B cell (primary cell): Measurements from ENCODE around the gene ATP5F1E. TPM values are rescaled to one million over a fixed set of nuclear protein-coding genes. Genes with fewer than 3 reads are reported as not detected.

Experiments
- ATAC-seq: fragments of 200-7000 bp; cut with Tn5 transposase; one replicate; pipeline ENCODE4 v1.10.0; 2021; ENCODE audit warnings: low read depth, mild to moderate bottlenecking, moderate number of reproducible peaks, moderate library complexity
- CTCF ChIA-PET: fragments of 350-600 bp; sonication (Branson Sonifier 250); formaldehyde crosslinking; loops from one replicate; lab custom pipeline; 2021; ENCODE audit warnings: antibody characterized with exemption, inconsistent platforms; lab: Charles Lee
- POLR2A ChIA-PET: fragments of 350-600 bp; sonication (Branson Sonifier 250); formaldehyde crosslinking; loops from one replicate; lab custom pipeline; 2021; ENCODE audit warnings: antibody characterized with exemption; lab: Charles Lee
- DNase-seq: peaks from one replicate; pipeline ENCODE4 v3.0.0; 2013
- H2AFZ ChIP-seq: 2 replicates; pipeline ENCODE4 v1.6.1; 2012; ENCODE audit warnings: mild to moderate bottlenecking, low read depth, low read length; ENCODE audit not compliant: insufficient read depth, poor library complexity, severe bottlenecking
- H3K27ac ChIP-seq, 2 donors: 1 replicate in 1 of 2; 2 replicates in 1 of 2; pipeline ENCODE4 v1.5.1; 2012 to 2013; ENCODE audit warnings: low read length in 2 of 2, mild to moderate bottlenecking in 2 of 2, moderate library complexity in 1 of 2
- H3K27me3 ChIP-seq, 4 experiments: fragments of 200-600 bp in 1 of 4; sonication (generic) in 1 of 4; replicated peaks in 1 of 4; 1 replicate in 2 of 4; 2 replicates in 2 of 4; pipeline versions ENCODE4 v1.6.1 to v1.7.0; 2013 to 2016; ENCODE audit warnings: low read length in 3 of 4, mild to moderate bottlenecking in 2 of 4, mixed read lengths in 1 of 4, moderate library complexity in 1 of 4; ENCODE audit not compliant: insufficient read depth in 4 of 4, control insufficient read depth in 3 of 4; ENCODE audit errors: control extremely low read depth in 1 of 4
- H3K36me3 ChIP-seq, 2 experiments: replicated peaks in 1 of 2; 1 replicate in 1 of 2; 2 replicates in 1 of 2; pipeline versions ENCODE4 v1.6.1 to v1.7.1; 2013; ENCODE audit warnings: low read length in 1 of 2; ENCODE audit not compliant: insufficient read depth in 2 of 2, control insufficient read depth in 1 of 2; ENCODE audit errors: control extremely low read depth in 1 of 2, extremely low read depth in 1 of 2
- H3K4me1 ChIP-seq, 2 donors: fragments of 200-600 bp in 1 of 2; sonication (generic) in 1 of 2; 1 replicate in 1 of 2; 2 replicates in 1 of 2; pipeline versions ENCODE4 v1.5.1 to v1.6.1; 2013 to 2017; ENCODE audit warnings: low read length in 2 of 2; ENCODE audit not compliant: control insufficient read depth in 2 of 2, insufficient read depth in 2 of 2
- H3K4me2 ChIP-seq: replicated peaks from 2 replicates; pipeline ENCODE3; 2012; ENCODE audit warnings: mild to moderate bottlenecking, low read depth, low read length; ENCODE audit not compliant: poor library complexity, severe bottlenecking
- H3K4me3 ChIP-seq, 5 experiments: fragments of 200-600 bp in 1 of 5; sonication (generic) in 1 of 5; 1 replicate in 3 of 5; 2 replicates in 2 of 5; pipeline versions ENCODE4 v1.5.1 to v1.7.0; 2011 to 2016; ENCODE audit warnings: low read length in 4 of 5, mild to moderate bottlenecking in 4 of 5, low read depth in 2 of 5, control low read depth in 1 of 5, moderate library complexity in 1 of 5; ENCODE audit not compliant: insufficient read depth in 1 of 5; ENCODE audit errors: control extremely low read depth in 1 of 5, extremely low read depth in 1 of 5
- H3K79me2 ChIP-seq: fragments of 200-600 bp; sonication (generic); one replicate; pipeline ENCODE4 v1.6.0; 2016; ENCODE audit warnings: low read length; ENCODE audit not compliant: control insufficient read depth, insufficient read depth
- H3K9ac ChIP-seq: fragments of 200-600 bp; sonication (generic); 2 replicates; pipeline ENCODE4 v1.6.1; 2017; ENCODE audit warnings: mild to moderate bottlenecking, low read length, moderate library complexity
- H3K9me3 ChIP-seq, 3 donors: one replicate each; pipeline versions ENCODE4 v1.6.1 to v1.7.1; 2013; ENCODE audit warnings: low read length in 2 of 3; ENCODE audit not compliant: control insufficient read depth in 2 of 3, insufficient read depth in 1 of 3; ENCODE audit errors: control extremely low read depth in 1 of 3
- H4K20me1 ChIP-seq: 2 replicates; pipeline ENCODE4 v1.6.0; 2012; ENCODE audit warnings: mild to moderate bottlenecking, low read length; ENCODE audit not compliant: insufficient read depth, control insufficient read depth, poor library complexity, severe bottlenecking
- H3K27ac Mint-ChIP-seq: one replicate; pipeline ENCODE4 v1.8.0; 2021; ENCODE audit warnings: mixed read lengths
- H3K27me3 Mint-ChIP-seq: one replicate; pipeline ENCODE4 v1.8.0; 2021; ENCODE audit warnings: mixed read lengths
- H3K4me1 Mint-ChIP-seq: one replicate; pipeline ENCODE4 v1.8.0; 2021; ENCODE audit warnings: mixed read lengths
- H3K4me3 Mint-ChIP-seq: one replicate; pipeline ENCODE4 v1.8.0; 2021; ENCODE audit warnings: mixed read lengths
- H3K9me3 Mint-ChIP-seq: one replicate; pipeline ENCODE4 v1.8.0; 2022; ENCODE audit warnings: mixed read lengths; ENCODE audit not compliant: insufficient read depth
- EZH2 ChIP-seq: IDR thresholded peaks from 2 replicates; pipeline ENCODE4 v1.6.1; 2012; ENCODE audit warnings: borderline replicate concordance, low read depth, mild to moderate bottlenecking, moderate library complexity, low read length; ENCODE audit not compliant: insufficient read depth, poor library complexity, severe bottlenecking
- WGBS: methylation state at CpG from one replicate; pipeline ENCODE4 v1.1.5; 2013; ENCODE audit warnings: missing lambda C conversion rate; ENCODE audit not compliant: insufficient coverage; 5-methylcytosine and 5-hydroxymethylcytosine counted together
- intact Hi-C: fragments of 100-400 bp; cut with micrococcal nuclease; formaldehyde crosslinking; loops from one replicate; pipeline ENCODE4 v1.10.0; 2022
- polyA plus RNA-seq: library from polyadenylated mRNA; depleted of rRNA; stranded (reverse); fragments of >200 nt; gene quantifications from 2 replicates; pipeline ENCODE4 v1.2.3, GENCODE V29; 2012
- total RNA-seq, 2 donors: library from RNA; stranded (reverse); fragments of 120-200 nt in 1 of 2; gene quantifications; 1 replicate in 1 of 2; 2 replicates in 1 of 2; pipeline versions ENCODE4 v1.2.3 to v1.2.4, GENCODE V29; 2013 to 2022
- TF ChIP-seq, protein P1 (sequence below): fragments of 200-600 bp; IDR thresholded peaks from one replicate; pipeline ENCODE4 v1.8.0; 2022; ENCODE audit warnings: antibody characterized with exemption, mild to moderate bottlenecking

Gene ATP5F1E
- total and polyA plus RNA-seq, 2 donors (not counting 1 experiment from before 2014, with no cell fraction given), result 22.2 to 55.0 TPM

- POLR2A ChIA-PET, result interaction anchor here (0.6 to 1.8 kb wide), 5 partner anchors 15 to 102 kb away, joined by 3 to 8 read pairs (median 5); partner anchors contain the start of gene ATP5F1E
- 87% methylated on average over 17 of the region's 23 CpGs for WGBS
- CTCF ChIA-PET, result interaction anchor here (1.1 to 1.6 kb wide), 5 partner anchors 9 to 228 kb away, joined by 3 to 5 read pairs (median 5); no protein-coding TSS in a partner anchor
Measured at GRCh38 chr20:58993332-58994248, 38.5 kb downstream of the ATP5F1E start.

More at GRCh38 chr20:58993332-58994248, 38.5 kb downstream of the ATP5F1E start:
- Mint-ChIP-seq H3K4me1 (peaks cover 43% of the 10 kb centered on the region), H3K27me3 (no peaks in the 10 kb centered on the region), H3K27ac (peak overlapping the region; percentile 77), H3K4me3 (peak overlapping the region; percentile 13), H3K9me3 (no peaks in the 10 kb centered on the region)
- H4K20me1 ChIP-seq, result peaks cover 24% of the 10 kb centered on the region
- H3K36me3 ChIP-seq, result peaks cover 5 to 97% of the 10 kb centered on the region in 2 experiments
- intact Hi-C loops, result no loop called here
- no peak overlapping the region for H3K9ac ChIP-seq
- H3K4me3 ChIP-seq, result no peak overlapping the region
- no peaks in the 10 kb centered on the region for H3K27me3 ChIP-seq
- no peak overlapping the region for H2AFZ ChIP-seq
- no peak overlapping the region for H3K4me2 ChIP-seq
- TF ChIP-seq, protein P1, sequence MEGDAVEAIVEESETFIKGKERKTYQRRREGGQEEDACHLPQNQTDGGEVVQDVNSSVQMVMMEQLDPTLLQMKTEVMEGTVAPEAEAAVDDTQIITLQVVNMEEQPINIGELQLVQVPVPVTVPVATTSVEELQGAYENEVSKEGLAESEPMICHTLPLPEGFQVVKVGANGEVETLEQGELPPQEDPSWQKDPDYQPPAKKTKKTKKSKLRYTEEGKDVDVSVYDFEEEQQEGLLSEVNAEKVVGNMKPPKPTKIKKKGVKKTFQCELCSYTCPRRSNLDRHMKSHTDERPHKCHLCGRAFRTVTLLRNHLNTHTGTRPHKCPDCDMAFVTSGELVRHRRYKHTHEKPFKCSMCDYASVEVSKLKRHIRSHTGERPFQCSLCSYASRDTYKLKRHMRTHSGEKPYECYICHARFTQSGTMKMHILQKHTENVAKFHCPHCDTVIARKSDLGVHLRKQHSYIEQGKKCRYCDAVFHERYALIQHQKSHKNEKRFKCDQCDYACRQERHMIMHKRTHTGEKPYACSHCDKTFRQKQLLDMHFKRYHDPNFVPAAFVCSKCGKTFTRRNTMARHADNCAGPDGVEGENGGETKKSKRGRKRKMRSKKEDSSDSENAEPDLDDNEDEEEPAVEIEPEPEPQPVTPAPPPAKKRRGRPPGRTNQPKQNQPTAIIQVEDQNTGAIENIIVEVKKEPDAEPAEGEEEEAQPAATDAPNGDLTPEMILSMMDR, result no peak
- TF ChIP-seq EZH2, result no peak
- peaks cover 17 to 30% of the 10 kb centered on the region in 2 donors for H3K4me1 ChIP-seq
- ATAC-seq (peak; percentile 26), DNase-seq (no peak)
- peaks cover 12% of the 10 kb centered on the region for H3K79me2 ChIP-seq
- no peaks in the 10 kb centered on the region for H3K9me3 ChIP-seq
- peak overlapping the region in 1 of 2 donors; percentile 37 for H3K27ac ChIP-seq
